Cardiac septum (tissue), 1 donor: ENCODE results near the gene VSX2. TPM values are rescaled to one million over a fixed set of nuclear protein-coding genes. Genes with fewer than 3 reads are reported as not detected.
"Not testable (repeated sequence)": the region's sequence is repeated elsewhere in the genome, so short reads cannot be mapped to it uniquely, and the experiment has no call there.

Experiments
- DNase-seq: peaks from one replicate; pipeline ENCODE4 v3.0.0-alpha.2; 2020; ENCODE audit warnings: low spot score
- intact Hi-C: fragments of 100-400 bp; cut with DNase I; formaldehyde crosslinking; loops from one replicate; pipeline ENCODE4 v1.14.0; 2022
- total RNA-seq: library from RNA; stranded (reverse); fragmentation: NEBNext Ultra II Directional; extraction: Animal tissue kit (Norgen Biotek cat#: 25700); gene quantifications from one replicate; pipeline ENCODE4 v1.2.1, GENCODE V29; 2021
- donor health status: DM: no; HTN: no; CAD: no.

VSX2 gene
- total RNA-seq, 1 donor from 2014 or later = not detected

DNA sequence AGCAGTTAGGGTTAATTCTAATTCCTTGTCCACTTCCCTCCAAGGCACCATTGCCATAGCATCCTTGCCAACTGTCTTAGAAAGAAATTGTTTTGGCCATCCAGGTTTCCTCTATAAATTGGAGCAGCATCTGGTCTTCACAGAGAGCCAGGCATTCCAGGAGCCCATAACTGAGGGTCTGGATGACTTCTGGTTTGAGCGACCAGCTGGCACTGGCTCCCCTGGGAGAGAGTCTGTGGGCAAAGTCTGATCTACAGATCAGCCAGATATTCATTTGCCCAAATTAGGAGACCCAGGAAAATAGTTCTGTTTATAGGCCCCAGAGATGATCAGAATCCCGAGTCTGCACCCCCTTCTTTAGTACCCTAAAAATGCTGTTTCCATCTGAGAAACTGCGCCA lies 16.0 kb downstream of the VSX2 start:
- intact Hi-C loops = loop anchor here (5.0 kb wide), 1 partner anchor 143 kb away; no protein-coding TSS in a partner anchor
- no peak for DNase-seq

DNA sequence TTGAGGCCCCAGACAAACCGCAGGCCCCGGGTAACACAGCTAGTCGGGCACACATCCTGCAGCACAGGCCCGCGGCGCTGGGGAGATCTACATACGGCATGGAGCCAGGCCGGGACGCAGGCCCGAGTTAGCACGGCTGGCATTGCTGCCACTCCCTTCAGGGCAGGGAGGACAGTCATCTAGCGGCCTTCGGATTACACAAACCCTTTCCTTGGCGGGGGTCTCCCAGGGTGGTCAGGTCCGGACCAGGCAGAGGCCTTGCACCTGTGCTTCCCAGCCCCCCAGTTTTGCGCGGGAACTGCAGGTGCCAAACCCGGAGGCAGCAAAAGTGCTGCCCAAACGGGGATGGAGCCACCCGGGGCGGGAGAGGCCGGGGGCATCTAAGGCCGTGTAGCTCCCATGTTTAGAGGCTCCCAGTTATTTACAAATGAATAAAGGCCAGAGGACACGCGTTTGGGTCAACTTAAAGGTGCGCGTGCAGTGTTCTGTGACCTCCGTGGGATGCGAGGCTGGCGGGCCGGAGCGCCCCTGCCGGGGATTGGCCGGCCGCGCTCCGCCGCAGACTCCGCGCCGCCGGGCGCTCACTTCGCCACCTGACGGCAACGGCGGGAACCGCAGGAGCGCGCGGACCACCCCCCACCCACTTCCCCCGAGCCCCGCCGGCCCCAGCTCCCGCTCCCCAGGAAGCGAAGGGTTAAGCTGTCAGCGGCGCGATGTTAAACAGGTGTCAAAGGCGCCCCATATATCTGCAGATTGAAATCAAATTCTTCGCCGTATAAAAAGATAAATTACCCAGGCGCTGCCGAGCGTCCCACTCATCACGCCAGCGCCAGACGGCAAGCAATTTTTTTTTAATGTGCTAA lies 18.1 kb downstream of the VSX2 start:
- intact Hi-C loops = loop anchor here (5.0 kb wide), 1 partner anchor 145 kb away; no protein-coding TSS in a partner anchor
- peak; percentile 80 for DNase-seq

DNA sequence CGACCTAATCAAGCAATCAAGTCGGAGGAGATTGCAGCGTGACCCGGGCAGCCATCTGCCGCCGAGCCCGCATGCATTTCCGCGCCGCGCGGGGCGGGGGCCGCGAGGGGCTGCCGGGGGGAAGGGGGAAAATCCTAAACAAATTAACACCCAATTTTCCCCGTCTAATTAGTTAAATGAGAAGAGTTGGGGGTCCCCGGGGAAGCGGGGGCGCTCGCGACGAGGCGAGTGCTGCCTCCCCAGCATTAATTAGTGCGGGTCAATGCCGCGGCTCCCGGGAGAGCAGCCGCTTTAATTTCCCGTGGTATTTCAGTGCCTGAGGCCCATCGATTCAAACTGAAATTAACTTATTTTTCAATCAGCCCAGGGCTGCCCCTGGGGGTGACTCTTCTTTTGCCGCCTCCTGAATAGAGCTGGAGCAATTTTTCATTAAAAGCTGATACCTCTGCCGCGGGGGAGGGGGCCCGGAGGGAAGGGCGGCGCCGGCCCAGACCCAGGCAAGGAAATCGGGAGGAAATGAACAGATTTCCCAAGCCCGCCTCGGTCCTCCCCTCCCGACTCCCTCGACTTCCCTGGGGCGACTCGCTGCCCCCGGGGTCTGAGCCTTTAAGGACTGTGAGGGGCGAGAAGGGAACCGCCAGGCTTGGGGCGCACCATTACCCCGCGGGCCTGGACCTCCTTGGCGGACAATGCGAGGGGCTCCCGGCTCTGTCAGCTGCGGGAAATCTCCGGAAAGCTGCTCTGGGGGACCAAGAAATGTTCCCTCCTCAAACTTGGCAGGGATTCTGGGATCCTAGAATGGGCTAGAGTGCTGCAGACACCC lies 18.9 kb downstream of the VSX2 start:
- no peak for DNase-seq

DNA sequence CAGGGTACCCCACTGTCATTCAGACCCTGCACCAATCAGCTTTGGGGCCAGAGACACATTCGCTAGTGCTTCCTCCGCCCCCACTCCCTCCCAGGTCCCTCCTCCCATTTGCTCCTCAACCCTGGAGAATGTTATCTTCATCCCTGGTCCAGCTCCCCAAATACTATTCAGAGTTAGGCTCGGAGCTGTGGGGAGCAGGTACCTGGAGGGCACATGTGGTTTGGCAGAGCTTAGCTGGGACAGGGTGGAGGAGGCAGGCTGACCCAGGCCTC lies 19.5 kb downstream of the VSX2 start:
- intact Hi-C loops = loop anchor here (5.0 kb wide), 1 partner anchor 146 kb away; no protein-coding TSS in a partner anchor
- no peak for DNase-seq

More for the DNA sequence above, 18.9 kb downstream of the VSX2 start:
- intact Hi-C loops = loop anchor here (5.0 kb wide), 1 partner anchor 146 kb away; no protein-coding TSS in a partner anchor

- intact Hi-C loops = loop anchor here (5.0 kb wide), 1 partner anchor 147 kb away; no protein-coding TSS in a partner anchor
- DNase-seq = no peak
Observed at GRCh38 chr14:74259513-74259912, 20.3 kb downstream of the VSX2 start.

DNA sequence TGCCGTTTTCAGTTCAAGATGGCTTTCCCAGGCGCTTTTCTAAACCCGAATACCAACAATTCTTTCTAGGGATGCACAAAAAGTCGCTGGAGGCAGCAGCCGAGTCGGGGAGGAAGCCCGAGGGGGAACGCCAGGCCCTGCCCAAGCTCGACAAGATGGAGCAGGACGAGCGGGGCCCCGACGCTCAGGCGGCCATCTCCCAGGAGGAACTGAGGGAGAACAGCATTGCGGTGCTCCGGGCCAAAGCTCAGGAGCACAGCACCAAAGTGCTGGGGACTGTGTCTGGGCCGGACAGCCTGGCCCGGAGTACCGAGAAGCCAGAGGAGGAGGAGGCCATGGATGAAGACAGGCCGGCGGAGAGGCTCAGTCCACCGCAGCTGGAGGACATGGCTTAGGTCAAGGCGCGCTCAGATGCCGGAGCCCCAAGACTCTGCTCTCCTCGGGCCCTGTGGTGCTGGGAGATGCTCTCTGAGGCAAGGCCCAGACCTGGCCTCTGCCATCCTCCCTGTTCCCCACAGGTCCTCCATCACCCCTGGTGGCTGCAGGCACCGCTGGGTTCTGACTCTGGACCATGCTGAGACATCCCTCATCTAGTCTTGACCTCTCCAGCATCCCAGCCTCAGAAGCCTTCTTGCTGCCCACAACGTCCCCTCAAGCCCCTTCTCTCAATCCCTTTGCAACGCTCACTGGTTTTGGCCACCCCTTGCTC lies 21.4 kb downstream of the VSX2 start:
- intact Hi-C loops = no loop called here
- DNase-seq = no peak

- DNase-seq = no peak
- intact Hi-C loops = no loop called here
Observed at GRCh38 chr14:74261288-74261687, 22.0 kb downstream of the VSX2 start.

DNA sequence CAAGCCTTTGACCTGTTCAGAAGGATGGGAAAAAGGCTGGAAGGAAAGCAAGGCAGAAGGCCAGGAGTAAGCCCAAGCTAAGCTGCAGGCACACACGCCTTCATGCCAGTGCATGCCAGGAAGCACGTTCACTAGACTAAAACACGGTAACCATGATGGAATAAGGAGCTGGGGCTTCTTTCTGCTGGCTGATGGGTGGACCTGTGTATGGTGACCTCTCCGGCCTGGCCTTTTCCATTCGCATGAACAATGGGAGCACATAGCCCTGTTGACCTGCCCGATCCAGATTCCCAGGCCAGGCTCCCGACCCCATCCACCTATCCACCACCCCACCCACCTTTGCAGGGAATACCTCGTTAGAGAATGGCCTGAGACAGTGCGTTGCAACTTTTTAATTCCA lies 22.8 kb downstream of the VSX2 start:
- no peak for DNase-seq
- intact Hi-C loops = no loop called here

- DNase-seq = no peak
- intact Hi-C loops = no loop called here
Observed at GRCh38 chr14:74263181-74263580, 23.9 kb downstream of the VSX2 start.

DNA sequence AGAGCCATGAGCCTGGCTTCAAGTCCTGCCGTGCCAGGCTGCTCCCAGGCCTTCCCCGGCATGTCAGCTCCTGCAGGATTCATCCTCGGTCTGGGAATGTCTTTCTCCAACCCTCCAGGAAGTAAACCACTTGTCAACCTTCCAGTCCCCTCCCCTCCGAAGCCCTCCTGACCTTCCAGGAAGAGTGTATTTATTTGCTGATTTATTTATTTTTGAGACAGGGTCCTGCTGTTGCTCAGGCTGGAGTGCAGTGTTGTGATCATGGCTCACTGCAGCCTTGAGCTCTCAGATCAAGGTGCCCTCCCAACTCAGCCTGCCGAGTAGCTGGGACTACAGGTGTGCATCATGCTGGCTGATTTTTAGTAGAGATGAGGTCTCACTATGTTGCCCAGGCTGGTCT lies 24.7 kb downstream of the VSX2 start:
- intact Hi-C loops = no loop called here
- DNase-seq = no peak

DNA sequence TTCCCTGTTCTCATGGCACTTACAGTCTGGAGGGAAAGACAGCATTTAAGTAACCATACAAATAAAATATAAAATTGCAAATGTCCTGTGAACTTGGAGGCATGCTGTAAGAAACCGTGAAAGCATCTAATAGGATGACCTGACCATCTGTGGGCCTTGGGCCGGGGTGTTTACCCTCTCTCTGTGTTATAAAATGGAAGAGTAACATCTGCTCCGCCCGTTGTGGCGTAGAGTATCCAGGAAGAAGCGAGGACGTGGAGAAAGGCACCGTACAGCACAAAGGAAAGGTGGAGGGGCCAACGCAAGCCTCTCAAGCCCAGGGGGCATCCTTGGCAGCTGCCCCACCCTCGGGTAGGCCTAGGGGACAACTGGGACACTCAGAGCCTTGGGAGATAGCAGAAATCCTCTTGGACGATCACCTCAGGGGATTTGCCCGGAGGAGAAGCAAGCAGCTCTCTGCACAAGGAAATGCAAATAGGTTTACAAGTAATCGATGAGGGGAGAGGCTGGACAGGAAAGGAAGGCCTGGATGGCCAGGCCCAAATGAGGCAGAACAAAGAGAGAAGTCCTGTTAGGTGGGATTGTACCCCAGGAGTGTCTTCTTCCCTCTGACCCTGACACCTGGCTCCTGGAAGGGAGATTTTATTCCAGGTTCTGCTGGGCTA lies 26.2 kb downstream of the VSX2 start:
- intact Hi-C loops = no loop called here
- DNase-seq = no peak

- intact Hi-C loops = no loop called here
- no peak for DNase-seq
Observed at GRCh38 chr14:74267588-74267987, 28.3 kb downstream of the VSX2 start.

DNA sequence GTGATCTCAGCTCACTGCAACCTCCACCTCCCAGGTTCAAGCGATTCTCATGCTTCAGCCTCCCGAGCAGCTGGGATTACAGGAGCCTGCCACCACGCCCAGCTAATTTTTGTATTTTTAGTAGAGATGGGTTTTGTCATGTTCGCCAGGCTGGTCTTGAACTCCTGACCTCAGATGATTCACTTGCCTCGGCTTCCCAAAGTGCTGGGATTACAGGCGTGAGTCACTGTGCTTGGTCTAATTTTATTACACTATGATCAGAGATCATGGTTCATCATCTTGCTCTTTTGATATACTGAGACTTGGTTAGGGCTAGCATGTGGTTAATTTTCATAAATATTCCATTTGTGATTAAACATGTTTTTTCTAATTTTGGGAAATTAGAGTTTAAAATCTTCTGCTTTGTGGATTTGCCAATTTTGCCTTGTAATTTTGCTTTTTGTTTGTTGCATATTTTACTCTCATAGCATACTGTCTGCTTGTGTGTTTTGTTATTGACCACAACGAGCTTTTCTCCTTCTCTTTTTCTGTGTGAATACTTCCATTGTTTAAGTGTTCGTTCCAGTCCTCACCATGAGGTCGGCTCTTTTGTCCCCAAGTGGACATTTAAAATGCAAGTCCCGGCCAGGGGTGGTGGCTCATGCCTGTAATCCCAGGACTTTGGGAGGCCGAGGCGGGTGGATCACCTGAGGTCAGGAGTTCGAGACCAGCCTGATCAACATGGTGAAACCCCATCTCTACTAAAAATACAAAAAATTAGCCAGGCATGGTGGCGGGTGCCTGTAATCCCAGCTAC lies 31.3 kb downstream of the VSX2 start:
- DNase-seq, intact Hi-C loops: not testable (repeated sequence)

DNA sequence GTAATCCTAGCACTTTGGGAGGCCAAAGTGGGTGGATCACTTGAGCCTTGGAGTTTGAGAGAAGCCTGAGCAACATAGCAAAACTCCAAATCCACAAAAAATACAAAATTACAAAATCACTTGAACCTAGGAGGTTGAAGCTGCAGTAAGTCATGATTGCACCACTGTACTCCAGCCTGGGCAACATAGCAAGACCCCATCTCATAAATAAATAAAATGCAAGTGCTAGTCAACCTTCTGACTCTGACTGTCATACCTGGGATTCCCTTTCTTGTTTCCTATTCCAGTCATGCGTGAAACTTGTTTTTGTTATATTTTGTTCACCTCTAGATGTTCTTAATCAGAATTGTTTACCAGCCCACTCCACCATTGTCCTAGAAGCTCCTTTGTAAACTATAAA lies 32.1 kb downstream of the VSX2 start:
- DNase-seq = no peak
- intact Hi-C loops = no loop called here

- intact Hi-C loops = no loop called here
- no peak for DNase-seq
Observed at GRCh38 chr14:74275241-74275841, 36.1 kb downstream of the VSX2 start.

DNA sequence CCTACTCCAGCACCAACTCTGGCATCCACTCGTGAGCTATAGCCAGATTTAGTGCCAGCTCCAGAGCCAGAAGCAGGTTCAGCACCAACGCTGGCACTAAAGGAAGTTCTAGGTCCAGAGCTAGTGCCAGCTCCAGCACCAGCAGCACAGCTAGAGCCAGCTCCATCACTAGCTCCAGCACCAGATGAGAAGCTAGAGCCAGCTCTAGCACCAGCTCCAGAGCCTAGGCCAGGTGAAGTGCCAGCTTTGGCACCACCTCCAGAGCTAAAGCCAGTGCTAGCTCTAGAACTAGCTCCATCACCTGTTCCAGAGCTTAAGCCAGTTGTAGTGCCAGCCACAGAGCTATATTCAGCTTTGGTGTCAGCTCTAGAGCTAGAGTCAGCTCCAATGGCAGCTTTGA lies 38.8 kb downstream of the VSX2 start:
- intact Hi-C loops = no loop called here
- no peak for DNase-seq

GRCh38 chr14:74281069-74281468 lies 41.8 kb downstream of the VSX2 start:
- DNase-seq = no peak
- intact Hi-C loops = no loop called here

DNA sequence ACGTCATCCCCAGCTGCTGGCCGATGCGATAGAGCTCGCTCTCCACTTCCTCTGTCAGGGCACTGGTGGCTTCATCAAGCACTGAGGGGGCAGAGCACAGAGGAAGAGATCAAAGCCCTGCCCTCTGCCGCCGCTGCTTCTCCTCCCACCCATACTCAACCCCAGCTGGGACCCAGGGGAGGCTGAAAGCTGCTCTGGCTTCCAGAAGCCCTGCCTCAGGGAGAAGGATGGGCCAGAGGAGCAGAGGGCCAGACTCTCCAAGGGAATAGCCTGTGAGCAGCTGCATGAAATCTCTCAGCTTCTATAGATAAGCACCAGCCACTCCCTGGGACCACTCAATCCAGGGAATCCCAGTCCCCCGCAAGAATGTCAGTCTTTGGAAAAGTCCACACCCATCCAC lies 47.5 kb downstream of the VSX2 start:
- DNase-seq = no peak
- intact Hi-C loops = no loop called here
